Measurements from ENCODE around the gene STAU1. TPM values are rescaled to one million over a fixed set of nuclear protein-coding genes. Genes with fewer than 3 reads are reported as not detected.

Gene STAU1
- total and polyA plus RNA-seq, 8 donors: 18.9 to 62.8 (median 55.3) TPM

DNA sequence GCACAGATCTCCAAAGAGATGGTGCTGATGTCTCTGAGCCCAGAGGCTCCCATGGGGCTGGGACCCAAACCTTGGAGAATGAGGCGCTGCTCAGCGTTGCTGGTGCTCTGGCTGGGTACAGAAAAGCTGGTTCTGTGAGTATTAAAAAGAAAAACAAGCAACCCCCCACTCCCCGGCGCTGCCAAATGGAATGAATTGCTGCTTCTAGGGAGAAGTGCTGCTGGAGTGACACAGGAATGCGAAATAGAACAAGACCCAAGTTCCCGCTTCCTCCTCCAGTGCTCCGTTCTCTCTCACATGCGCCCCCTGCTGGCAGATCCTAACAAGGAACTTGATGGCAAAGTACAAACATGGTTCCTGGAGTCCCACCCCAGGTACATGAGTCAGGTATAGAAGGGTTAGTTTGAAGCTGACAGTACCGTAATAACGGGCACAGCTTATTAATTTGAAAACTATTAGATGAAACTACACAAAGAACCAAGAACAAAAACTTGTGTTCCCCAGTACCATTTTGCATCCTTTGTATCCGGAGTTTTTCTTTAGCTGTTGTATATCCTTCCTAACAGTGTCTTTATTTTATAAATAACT is 29.0 kb upstream of the STAU1 start:
- H3K9me3 ChIP-seq: no peaks in the 10 kb centered on the region
- intact Hi-C loops (cut with DNase I): loop anchor here in 2 of 3 donors (5.0 kb wide), 1 partner anchor 85 kb away; no protein-coding TSS in a partner anchor
- TF ChIP-seq, protein P1, sequence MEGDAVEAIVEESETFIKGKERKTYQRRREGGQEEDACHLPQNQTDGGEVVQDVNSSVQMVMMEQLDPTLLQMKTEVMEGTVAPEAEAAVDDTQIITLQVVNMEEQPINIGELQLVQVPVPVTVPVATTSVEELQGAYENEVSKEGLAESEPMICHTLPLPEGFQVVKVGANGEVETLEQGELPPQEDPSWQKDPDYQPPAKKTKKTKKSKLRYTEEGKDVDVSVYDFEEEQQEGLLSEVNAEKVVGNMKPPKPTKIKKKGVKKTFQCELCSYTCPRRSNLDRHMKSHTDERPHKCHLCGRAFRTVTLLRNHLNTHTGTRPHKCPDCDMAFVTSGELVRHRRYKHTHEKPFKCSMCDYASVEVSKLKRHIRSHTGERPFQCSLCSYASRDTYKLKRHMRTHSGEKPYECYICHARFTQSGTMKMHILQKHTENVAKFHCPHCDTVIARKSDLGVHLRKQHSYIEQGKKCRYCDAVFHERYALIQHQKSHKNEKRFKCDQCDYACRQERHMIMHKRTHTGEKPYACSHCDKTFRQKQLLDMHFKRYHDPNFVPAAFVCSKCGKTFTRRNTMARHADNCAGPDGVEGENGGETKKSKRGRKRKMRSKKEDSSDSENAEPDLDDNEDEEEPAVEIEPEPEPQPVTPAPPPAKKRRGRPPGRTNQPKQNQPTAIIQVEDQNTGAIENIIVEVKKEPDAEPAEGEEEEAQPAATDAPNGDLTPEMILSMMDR (IDR thresholded peaks at IDR 0.05): peak; percentile 80 to 88 (median 83)
- 12 to 13% methylated on average over 11 of the region's 11 CpGs for WGBS, 2 donors
- no peaks in the 10 kb centered on the region for H3K27me3 ChIP-seq
- H3K27ac ChIP-seq: no peak overlapping the region
- peaks cover 0 to 15% (median 7%) of the 10 kb centered on the region in 3 donors for H3K4me1 ChIP-seq
- peaks cover 0 to 7% (median 4%) of the 10 kb centered on the region in 3 donors for H3K36me3 ChIP-seq
- FAIRE-seq (no peak), ATAC-seq (peak; percentile 67 to 79 (median 75)), DNase-seq (peak; percentile 89 to 100 (median 96))
- H3K4me3 ChIP-seq: no peak overlapping the region

GRCh38 chr20:49215232-49215631 is 27.1 kb upstream of the STAU1 start:
- Histone ChIP-seq H3K36me3 (no peaks in the 10 kb centered on the region), H3K27me3 (no peaks in the 10 kb centered on the region), H3K9me3 (no peaks in the 10 kb centered on the region), H3K4me1 (peaks cover 1 to 10% (median 8%) of the 10 kb centered on the region in 3 donors), H3K4me3 (no peak overlapping the region), H3K27ac (no peak overlapping the region)
- FAIRE-seq (no peak), ATAC-seq (no peak), DNase-seq (no peak)
- TF ChIP-seq, protein P1 (IDR thresholded peaks at IDR 0.05): no peak
- intact Hi-C loops (cut with DNase I): loop anchor here in 2 of 3 donors (5.0 kb wide), 1 partner anchor 83 kb away; no protein-coding TSS in a partner anchor
- WGBS, 2 donors: 89 to 97% methylated on average over 3 of the region's 3 CpGs

- no peak for DNase-seq
- Histone ChIP-seq H3K36me3 (no peaks in the 10 kb centered on the region), H3K27ac (no peak overlapping the region), H3K4me1 (peaks cover 0 to 8% (median 6%) of the 10 kb centered on the region in 3 donors), H3K9me3 (no peaks in the 10 kb centered on the region), H3K27me3 (no peaks in the 10 kb centered on the region), H3K4me3 (no peak overlapping the region)
- no peak for FAIRE-seq
- ATAC-seq: no peak
- TF ChIP-seq, protein P1 (IDR thresholded peaks at IDR 0.05): no peak
- intact Hi-C loops (cut with DNase I): no loop called here
These were observed 26.4 kb upstream of the STAU1 start for GRCh38 chr20:49214571-49214970.

GRCh38 chr20:49210757-49211110 is 22.6 kb upstream of the STAU1 start:
- H3K36me3 ChIP-seq: no peaks in the 10 kb centered on the region
- 26 to 27% methylated on average over 1 of the region's 1 CpG for WGBS, 2 donors
- FAIRE-seq: no peak
- no peak overlapping the region for H3K4me3 ChIP-seq
- no peaks in the 10 kb centered on the region for H3K9me3 ChIP-seq
- TF ChIP-seq, protein P1 (IDR thresholded peaks at IDR 0.05): no peak
- DNase-seq: no peak
- peaks cover 0 to 8% (median 0%) of the 10 kb centered on the region in 3 donors for H3K4me1 ChIP-seq
- intact Hi-C loops (cut with DNase I): no loop called here
- H3K27ac ChIP-seq: peak overlapping the region in 2 of 4 donors; percentile 63 to 67
- ATAC-seq: peak; percentile 62 to 79 (median 68)
- H3K27me3 ChIP-seq: no peaks in the 10 kb centered on the region

DNA sequence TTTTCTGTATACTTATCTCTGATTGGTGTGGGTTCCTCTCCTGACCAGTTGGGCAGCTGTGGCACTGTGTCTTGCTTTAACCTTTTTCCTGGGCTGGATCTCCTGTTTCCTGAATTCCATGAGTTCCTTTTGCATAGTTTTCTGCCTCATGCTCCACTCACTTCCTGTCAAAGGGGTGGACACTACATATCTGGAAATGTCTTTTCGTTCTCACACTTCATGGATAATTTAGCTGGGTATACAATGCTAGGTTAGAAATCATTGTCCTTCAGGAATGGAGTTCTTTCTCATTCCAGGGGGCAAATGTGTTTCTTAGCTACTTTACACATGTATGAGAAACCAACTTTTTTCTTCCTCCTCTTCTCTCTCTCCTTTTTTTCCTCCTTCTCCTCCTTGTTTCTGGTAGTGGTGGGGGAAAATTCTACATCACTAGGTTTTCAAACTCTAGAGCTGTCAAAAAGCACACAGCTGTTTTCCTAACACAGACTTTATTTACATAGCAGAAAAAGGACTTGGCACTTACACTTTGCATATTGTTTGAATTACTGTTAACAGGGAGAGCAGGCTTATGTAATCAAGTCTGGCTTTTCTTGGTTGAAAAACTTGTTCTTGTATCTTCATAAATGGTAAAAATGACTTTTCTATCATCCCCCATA is 22.1 kb upstream of the STAU1 start:
- DNase-seq (no peak), FAIRE-seq (no peak), ATAC-seq (peak; percentile 90 to 95 (median 94))
- no peaks in the 10 kb centered on the region for H3K36me3 ChIP-seq
- H3K27ac ChIP-seq: peak overlapping the region in 2 of 4 donors; percentile 63 to 67
- TF ChIP-seq, protein P1 (IDR thresholded peaks at IDR 0.05): no peak
- WGBS, 2 donors: 40 to 48% methylated on average over 1 of the region's 1 CpG
- intact Hi-C loops (cut with DNase I): no loop called here
- peaks cover 0 to 8% (median 0%) of the 10 kb centered on the region in 3 donors for H3K4me1 ChIP-seq
- H3K27me3 ChIP-seq: no peaks in the 10 kb centered on the region
- no peak overlapping the region for H3K4me3 ChIP-seq
- no peaks in the 10 kb centered on the region for H3K9me3 ChIP-seq
